ENCODE data around the gene MID1IP1. TPM values are rescaled to one million over a fixed set of nuclear protein-coding genes. Genes with fewer than 3 reads are reported as not detected.

The MID1IP1 gene
- total and polyA plus RNA-seq, 2 of the 8 experiments (the other 6 are each of a cell fraction or from before 2014, with no cell fraction given), result 118 to 128 TPM

DNA sequence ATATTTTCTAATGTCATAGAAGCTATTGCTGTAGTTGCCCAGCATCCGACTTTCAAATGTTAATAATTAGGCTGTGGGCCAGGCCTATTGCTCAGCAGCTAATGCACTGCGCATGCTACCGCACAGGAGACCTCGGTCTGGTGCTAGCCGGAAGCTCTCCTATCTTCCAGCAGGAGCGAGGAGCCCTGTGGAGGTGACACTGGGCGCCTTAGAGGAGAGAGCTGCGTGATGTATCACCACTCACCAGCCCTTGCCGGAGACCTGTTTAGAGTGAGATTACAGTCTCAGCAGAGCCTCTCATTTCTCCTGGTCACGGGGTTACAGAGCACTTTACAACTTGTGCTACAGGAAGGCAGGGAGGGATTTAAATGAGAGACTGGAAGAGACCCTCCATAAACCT lies 31.1 kb upstream of the MID1IP1 start:
- Histone ChIP-seq H2BK20ac (ENCODE audit: low read length) (no peak overlapping the region), H3K4ac (replicated peaks; ENCODE audit: insufficient read length, low read depth, low read length) (no peak overlapping the region), H2BK120ac (replicated peaks; ENCODE audit: low read depth, low read length) (no peak overlapping the region), H4K20me1 (replicated peaks in 1 of 2; ENCODE audit: control insufficient read depth in 1 of 2, insufficient read depth in 2 of 2, low read length in 2 of 2) (no peaks in the 10 kb centered on the region), H3K9ac (replicated peaks in 1 of 4; ENCODE audit: extremely low read depth in 1 of 4, low read depth in 3 of 4, low read length in 3 of 4) (no peak overlapping the region), H3K27me3 (replicated peaks in 1 of 4; ENCODE audit: control insufficient read depth in 3 of 4, extremely low read depth in 1 of 4, insufficient read depth in 3 of 4, low read length in 3 of 4) (no peaks in the 10 kb centered on the region), H4K8ac (ENCODE audit: extremely low read depth, insufficient read depth, low read length) (no peak overlapping the region), H3K23me2 (ENCODE audit: low read depth, low read length) (no peaks in the 10 kb centered on the region), H3K79me2 (ENCODE audit: control insufficient read depth in 1 of 2, insufficient read depth in 2 of 2, low read length in 2 of 2) (no peaks in the 10 kb centered on the region), H2AK5ac (ENCODE audit: low read depth, low read length) (no peak overlapping the region), H4K91ac (replicated peaks; ENCODE audit: insufficient read length, low read length) (no peak overlapping the region), H2BK15ac (ENCODE audit: low read length) (no peak overlapping the region), H3K56ac (replicated peaks; ENCODE audit: insufficient read length, low read depth, low read length) (no peak overlapping the region), H3K9me3 (ENCODE audit: insufficient read depth in 2 of 2, low read depth in 1 of 2, low read length in 1 of 2) (no peaks in the 10 kb centered on the region), H3K4me3 (ENCODE audit: extremely low read depth in 1 of 4, insufficient read depth in 2 of 4, low read depth in 3 of 4, low read length in 4 of 4) (no peak overlapping the region), H3K4me2 (ENCODE audit: insufficient read depth in 1 of 2, low read depth in 2 of 2, low read length in 2 of 2) (no peak overlapping the region), H3K36me3 (ENCODE audit: control insufficient read depth in 2 of 4, insufficient read depth in 4 of 4, low read length in 3 of 4) (no peaks in the 10 kb centered on the region), H2AFZ (ENCODE audit: low read length) (no peak overlapping the region), H3K14ac (ENCODE audit: insufficient read length) (no peak overlapping the region), H4K5ac (ENCODE audit: insufficient read length, low read depth, low read length) (no peak overlapping the region), H3K4me1 (replicated peaks in 1 of 4; ENCODE audit: control insufficient read depth in 3 of 4, insufficient read depth in 4 of 4, low read length in 3 of 4) (no peaks in the 10 kb centered on the region), H3K23ac (ENCODE audit: insufficient read length) (no peak overlapping the region), H2BK12ac (ENCODE audit: low read depth, low read length) (no peak overlapping the region), H2BK5ac (ENCODE audit: low read depth, low read length) (no peak overlapping the region), H3K79me1 (ENCODE audit: low read depth, low read length) (no peaks in the 10 kb centered on the region), H3K27ac (ENCODE audit: low read depth, low read length) (no peak overlapping the region), H3K18ac (ENCODE audit: extremely low read depth, low read length) (no peak overlapping the region)
- DNase-seq (ENCODE audit: low read depth in 1 of 2, low spot score in 2 of 2) (no peak), FAIRE-seq (no peak)
- 93% methylated on average over 8 of the region's 10 CpGs; no CpG with 5 or more reads in 1 of the 2 experiments for WGBS, 2 experiments (ENCODE audit: extremely low coverage in 1 of 2, insufficient coverage in 1 of 2, insufficient read length in 1 of 2, insufficient replicate concordance in 2 of 2, low coverage in 1 of 2, low lambda C conversion rate in 2 of 2, missing lambda C conversion rate in 1 of 2)
- TF ChIP-seq, protein P1, sequence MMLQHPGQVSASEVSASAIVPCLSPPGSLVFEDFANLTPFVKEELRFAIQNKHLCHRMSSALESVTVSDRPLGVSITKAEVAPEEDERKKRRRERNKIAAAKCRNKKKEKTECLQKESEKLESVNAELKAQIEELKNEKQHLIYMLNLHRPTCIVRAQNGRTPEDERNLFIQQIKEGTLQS (IDR thresholded peaks at IDR 0.05; ENCODE audit: insufficient read depth, low read depth, low read length), result no peak
- TF ChIP-seq KDM5A (IDR thresholded peaks at IDR 0.05; ENCODE audit: low read length) (no peak), ZNF274 (IDR thresholded peaks at IDR 0.05; ENCODE audit: borderline replicate concordance, extremely low read depth, low read length) (no peak)
- CTCF ChIA-PET (ENCODE audit: partially characterized antibody), result no interaction called here
- POLR2A ChIA-PET (ENCODE audit: partially characterized antibody), result no interaction called here
